Lower leg skin (tissue), 4 donors: Measurements from ENCODE around the gene SMU1. TPM values are rescaled to one million over a fixed set of nuclear protein-coding genes. Genes with fewer than 3 reads are reported as not detected.

Experiments
- DNase-seq, 2 donors: peaks; one replicate each; pipeline ENCODE4 v3.0.0-alpha.2; 2019; ENCODE audit warnings: low spot score in 2 of 2
- H3K4me3 ChIP-seq: fragments of 200-600 bp; sonication (generic); 2 replicates; pipeline ENCODE4 v1.5.1; 2017; ENCODE audit warnings: mild to moderate bottlenecking, low read depth; ENCODE audit not compliant: poor library complexity, severe bottlenecking
- POLR2A ChIP-seq, 2 donors: fragments of 450-650 bp; IDR thresholded peaks; one replicate each; pipeline ENCODE4 v1.6.1; 2016 to 2017; ENCODE audit warnings: antibody characterized with exemption in 2 of 2, mild to moderate bottlenecking in 1 of 2, moderate library complexity in 1 of 2
- WGBS, 2 donors: methylation state at CpG; one replicate each; pipeline ENCODE4 v1.1.5; 2018; 5-methylcytosine and 5-hydroxymethylcytosine counted together
- intact Hi-C: fragments of 100-400 bp; cut with DNase I; formaldehyde crosslinking; loops from one replicate; pipeline ENCODE4 v1.15.0; 2023; ENCODE audit warnings: low total_unique reads
- total RNA-seq, 4 donors: library from RNA; depleted of rRNA; stranded (reverse); fragments of >200 nt; gene quantifications; one replicate each; pipeline ENCODE4 v1.1.0, GENCODE V29; 2016
- TF ChIP-seq, protein P1 (sequence below), 3 donors: fragments of 450-650 bp; IDR thresholded peaks; one replicate each; pipeline ENCODE4 v1.5.1; 2016; ENCODE audit warnings: antibody characterized with exemption in 3 of 3, mild to moderate bottlenecking in 3 of 3, moderate library complexity in 2 of 3

Gene SMU1
- total RNA-seq, 4 donors from 2014 or later: 14.7 to 17.5 (median 15.7) TPM

GRCh38 chr9:33022755-33023154 lies 53.7 kb downstream of the SMU1 start:
- DNase-seq: no peak
- intact Hi-C loops: no loop called here
- WGBS, 2 donors: 81 to 85% methylated on average over 7 of the region's 7 CpGs
- TF ChIP-seq POLR2A (IDR thresholded peaks at IDR 0.05): no peak
- TF ChIP-seq, protein P1, sequence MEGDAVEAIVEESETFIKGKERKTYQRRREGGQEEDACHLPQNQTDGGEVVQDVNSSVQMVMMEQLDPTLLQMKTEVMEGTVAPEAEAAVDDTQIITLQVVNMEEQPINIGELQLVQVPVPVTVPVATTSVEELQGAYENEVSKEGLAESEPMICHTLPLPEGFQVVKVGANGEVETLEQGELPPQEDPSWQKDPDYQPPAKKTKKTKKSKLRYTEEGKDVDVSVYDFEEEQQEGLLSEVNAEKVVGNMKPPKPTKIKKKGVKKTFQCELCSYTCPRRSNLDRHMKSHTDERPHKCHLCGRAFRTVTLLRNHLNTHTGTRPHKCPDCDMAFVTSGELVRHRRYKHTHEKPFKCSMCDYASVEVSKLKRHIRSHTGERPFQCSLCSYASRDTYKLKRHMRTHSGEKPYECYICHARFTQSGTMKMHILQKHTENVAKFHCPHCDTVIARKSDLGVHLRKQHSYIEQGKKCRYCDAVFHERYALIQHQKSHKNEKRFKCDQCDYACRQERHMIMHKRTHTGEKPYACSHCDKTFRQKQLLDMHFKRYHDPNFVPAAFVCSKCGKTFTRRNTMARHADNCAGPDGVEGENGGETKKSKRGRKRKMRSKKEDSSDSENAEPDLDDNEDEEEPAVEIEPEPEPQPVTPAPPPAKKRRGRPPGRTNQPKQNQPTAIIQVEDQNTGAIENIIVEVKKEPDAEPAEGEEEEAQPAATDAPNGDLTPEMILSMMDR (IDR thresholded peaks at IDR 0.05): no peak
- H3K4me3 ChIP-seq: no peak overlapping the region

DNA sequence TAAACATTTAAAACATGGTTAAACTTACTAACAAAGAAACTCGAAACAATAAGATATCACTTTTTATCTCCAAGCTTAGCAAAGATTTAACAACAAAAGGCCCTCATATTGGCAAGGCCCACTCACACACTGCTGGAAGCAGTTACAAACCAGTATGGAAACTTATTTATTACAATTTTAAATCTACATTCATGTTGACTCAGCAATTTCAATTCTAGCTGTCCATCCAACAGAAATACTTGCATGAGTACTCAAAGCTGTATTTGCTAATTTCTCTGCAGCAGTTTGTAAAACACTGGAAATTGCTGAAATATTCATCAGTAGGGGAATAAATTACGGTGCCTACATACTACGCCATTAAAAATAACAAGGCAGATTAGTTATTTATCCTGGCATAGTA lies 54.2 kb downstream of the SMU1 start:
- WGBS, 2 donors: 87 to 93% methylated on average over 3 of the region's 3 CpGs
- TF ChIP-seq, protein P1 (IDR thresholded peaks at IDR 0.05): no peak
- TF ChIP-seq POLR2A (IDR thresholded peaks at IDR 0.05): no peak
- intact Hi-C loops: no loop called here

DNA sequence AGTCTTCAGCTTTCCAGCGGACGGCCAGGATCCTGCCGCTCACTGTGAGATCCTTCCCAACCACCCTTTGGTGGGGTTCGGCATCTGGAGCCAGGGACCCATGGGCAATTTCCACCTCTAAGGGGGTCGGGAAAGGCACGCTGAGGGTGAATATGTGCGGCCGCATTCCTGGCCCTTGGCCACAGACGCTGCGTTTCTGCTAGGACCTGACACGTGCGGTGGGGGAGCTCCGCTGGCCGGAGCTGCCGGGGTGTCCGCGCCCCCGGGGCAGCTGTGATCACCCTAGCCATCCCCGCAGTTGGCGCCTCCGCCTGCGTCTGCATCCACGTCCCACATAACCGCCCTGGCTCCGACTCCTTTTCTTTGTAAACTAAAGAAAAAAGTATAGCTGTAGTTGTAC lies 56.7 kb downstream of the SMU1 start:
- intact Hi-C loops: no loop called here
- TF ChIP-seq POLR2A (IDR thresholded peaks at IDR 0.05): no peak
- TF ChIP-seq, protein P1 (IDR thresholded peaks at IDR 0.05): no peak
- WGBS, 2 donors: 90 to 92% methylated on average over 25 of the region's 25 CpGs
- DNase-seq: no peak
- no peak overlapping the region for H3K4me3 ChIP-seq

More for the DNA sequence above, 54.2 kb downstream of the SMU1 start:
- H3K4me3 ChIP-seq: no peak overlapping the region
- no peak for DNase-seq

GRCh38 chr9:33017283-33018041 lies 59.0 kb downstream of the SMU1 start:
- TF ChIP-seq POLR2A (IDR thresholded peaks at IDR 0.05): no peak
- TF ChIP-seq, protein P1 (IDR thresholded peaks at IDR 0.05): no peak
- no peak overlapping the region for H3K4me3 ChIP-seq
- intact Hi-C loops: no loop called here
- 88 to 90% methylated on average over 6 of the region's 6 CpGs for WGBS, 2 donors
- DNase-seq: no peak

- WGBS, 2 donors: 89 to 96% methylated on average over 1 of the region's 1 CpG
- intact Hi-C loops: no loop called here
- no peak for DNase-seq
- TF ChIP-seq POLR2A (IDR thresholded peaks at IDR 0.05): no peak
- TF ChIP-seq, protein P1 (IDR thresholded peaks at IDR 0.05): no peak
- H3K4me3 ChIP-seq: no peak overlapping the region
Observed at GRCh38 chr9:33014665-33015014, 61.8 kb downstream of the SMU1 start.
